NCI-H2227 treated with DMSO at 0.1 percent for 48 hours (cell line): ENCODE data around the gene PLEKHH2.

Experiments used
- DNase-seq: peaks from one replicate; lab custom pipeline; 2025; lab: John Stamatoyannopoulos, UW

Gene PLEKHH2

GRCh38 chr2:43812006-43812405 is 174.9 kb downstream of the PLEKHH2 start:
- no peak for DNase-seq

- no peak for DNase-seq
Measured at GRCh38 chr2:43812947-43813346, 175.9 kb downstream of the PLEKHH2 start.

GRCh38 chr2:43814711-43815110 is 177.7 kb downstream of the PLEKHH2 start:
- DNase-seq = no peak
